GM12878 (cell line): ENCODE measurements around the gene FNDC3B. TPM values are rescaled to one million over a fixed set of nuclear protein-coding genes. Genes with fewer than 3 reads are reported as not detected.

Experiments
- ATAC-seq: fragments of 200-7000 bp; cut with Tn5 transposase; 3 replicates; pipeline ENCODE4 v1.9.1; 2020; ENCODE audit warnings: mild to moderate bottlenecking, moderate library complexity
- BruUV-seq: library from RNA; stranded (reverse); fragments of 400-500 nt; replicated peaks from 2 replicates; lab custom pipeline; 2021; lab: Mats Ljungman, UMichigan
- CTCF ChIA-PET: fragments of 300-600 bp; sonication (Branson Sonifier 250); formaldehyde crosslinking; extraction: SDS; loops from one replicate; lab custom pipeline; 2021; ENCODE audit warnings: inconsistent platforms; lab: Yijun Ruan, JAX
- POLR2A ChIA-PET: fragments of 350-600 bp; formaldehyde crosslinking; extraction: SDS; loops from one replicate; lab custom pipeline; 2021; ENCODE audit warnings: inconsistent platforms; lab: Charles Lee
- RAD21 ChIA-PET: fragments of 300-600 bp; sonication (Branson Sonifier 250); formaldehyde crosslinking; loops from one replicate; lab custom pipeline; 2023; ENCODE audit warnings: antibody characterized with exemption; ENCODE audit not compliant: unreplicated experiment; lab: Charles Lee
- SMC1A ChIA-PET: fragments of 300-600 bp; sonication (Branson Sonifier 250); formaldehyde crosslinking; loops from one replicate; lab custom pipeline; 2023; ENCODE audit not compliant: unreplicated experiment, uncharacterized antibody; lab: Charles Lee
- DNase-seq: peaks from one replicate; pipeline ENCODE4 v3.0.0-alpha.2; 2011; ENCODE audit warnings: low read depth, low spot score
- FAIRE-seq: peaks from 3 replicates; lab custom pipeline; 2011; peaks lifted over from hg19 to GRCh38; lab: Jason Lieb, UNC
- H2AFZ ChIP-seq: 2 replicates; pipeline ENCODE4 v1.6.0; 2011; ENCODE audit warnings: low read depth, low read length, control low read depth; ENCODE audit not compliant: control insufficient read depth
- H3K27ac ChIP-seq: 2 replicates; pipeline ENCODE4 v1.5.1; 2011; ENCODE audit warnings: control low read depth; ENCODE audit not compliant: control insufficient read depth, insufficient read depth
- H3K27me3 ChIP-seq, 2 experiments: replicated peaks in 1 of 2; 2 replicates each; pipeline versions ENCODE4 v1.6.0 to v1.6.1; 2011; ENCODE audit warnings: low read length in 1 of 2; ENCODE audit not compliant: control insufficient read depth in 2 of 2, insufficient read depth in 2 of 2
- H3K36me3 ChIP-seq, 2 experiments: 2 replicates each; pipeline ENCODE4 v1.5.1; 2011; ENCODE audit warnings: low read length in 1 of 2; ENCODE audit not compliant: control insufficient read depth in 2 of 2, insufficient read depth in 2 of 2
- H3K4me1 ChIP-seq: 2 replicates; pipeline ENCODE4 v1.6.1; 2011; ENCODE audit warnings: mild to moderate bottlenecking, low read length, moderate library complexity, mixed read lengths; ENCODE audit not compliant: control insufficient read depth, insufficient read depth
- H3K4me2 ChIP-seq: 2 replicates; pipeline ENCODE4 v1.6.0; 2011; ENCODE audit warnings: control low read depth; ENCODE audit not compliant: control insufficient read depth, insufficient read depth
- H3K4me3 ChIP-seq: fragments of 200-600 bp; sonication (generic); 2 replicates; pipeline ENCODE4 v1.5.1; 2016
- H3K79me2 ChIP-seq: 2 replicates; pipeline ENCODE4 v1.6.0; 2011; ENCODE audit warnings: low read length; ENCODE audit not compliant: control insufficient read depth, insufficient read depth
- H3K9ac ChIP-seq: 2 replicates; pipeline ENCODE4 v1.8.0; 2011; ENCODE audit warnings: low read length, control low read depth, mixed read lengths; ENCODE audit not compliant: control insufficient read depth, insufficient read depth
- H3K9me3 ChIP-seq: replicated peaks from 3 replicates; pipeline ENCODE4 v1.5.1; 2011; ENCODE audit warnings: mild to moderate bottlenecking, low read length; ENCODE audit not compliant: control insufficient read depth, insufficient read depth
- H4K20me1 ChIP-seq: 2 replicates; pipeline ENCODE4 v1.6.0; 2011; ENCODE audit not compliant: control insufficient read depth, insufficient read depth
- JUNB ChIP-seq: IDR thresholded peaks from 2 replicates; pipeline ENCODE4 v1.6.1; 2016; ENCODE audit warnings: antibody characterized with exemption, mild to moderate bottlenecking
- MEF2B ChIP-seq: fragments of 450-650 bp; IDR thresholded peaks from 2 replicates; pipeline ENCODE4 v1.6.1; 2018; ENCODE audit warnings: mild to moderate bottlenecking, moderate library complexity; ENCODE audit not compliant: partially characterized antibody, poor library complexity, severe bottlenecking
- NR2F1 ChIP-seq: fragments of 450-650 bp; conservative IDR thresholded peaks from 2 replicates; pipeline ENCODE4 v1.6.1; 2017; ENCODE audit warnings: mild to moderate bottlenecking
- SUZ12 ChIP-seq: fragments of 200-600 bp; sonication (generic); IDR thresholded peaks from one replicate; pipeline ENCODE4 v1.6.1; 2018; ENCODE audit warnings: antibody characterized with exemption, mild to moderate bottlenecking; ENCODE audit not compliant: unreplicated experiment
- ZNF384 ChIP-seq: IDR thresholded peaks from 2 replicates; pipeline ENCODE4 v1.6.1; 2012; ENCODE audit warnings: low read depth, mild to moderate bottlenecking, low read length, improper control_type of control experiment, borderline replicate concordance
- WGBS: methylation state at CpG from one replicate; pipeline ENCODE4 v1.1.6; 2016; ENCODE audit warnings: low lambda C conversion rate; ENCODE audit not compliant: insufficient replicate concordance, insufficient coverage; ENCODE audit errors: missing lambda C conversion rate; 5-methylcytosine and 5-hydroxymethylcytosine counted together
- in situ Hi-C: fragments of 300-500 bp; cut with MboI; formaldehyde crosslinking; loops from 9 replicates; pipeline ENCODE4 v1.14.3; 2018; ENCODE audit warnings: mixed read lengths
- intact Hi-C: fragments of 100-400 bp; cut with micrococcal nuclease; formaldehyde crosslinking; loops from one replicate; pipeline ENCODE4 v1.14.2; 2022; ENCODE audit not compliant: unreplicated experiment
- polyA plus RNA-seq, 11 experiments: library from polyadenylated mRNA; depleted of rRNA in 4 of 11; unstranded in 6 of 11; stranded (reverse) in 5 of 11; fragments of >200 nt; fragmentation: Nextera tagmentation in 4 of 11; fragmentation: Illumina TruSeq in 1 of 11; extraction: Ambion mirVana in 4 of 11; extraction: Trizol in 1 of 11; gene quantifications; 1 replicate in 1 of 11; 2 replicates in 10 of 11; pipeline versions ENCODE4 v1.2.1 to v1.2.3, GENCODE V29; 2011 to 2016; ENCODE audit warnings: inconsistent platforms in 2 of 11, missing spikeins in 2 of 11, low read depth in 1 of 11
- total RNA-seq, 4 experiments: library from RNA; depleted of rRNA in 3 of 4; stranded (reverse); fragments of >200 nt in 3 of 4; fragmentation: Illumina TruSeq in 1 of 4; extraction: Trizol in 1 of 4; gene quantifications; 2 replicates each; pipeline versions ENCODE4 v1.2.1 to v1.2.3, GENCODE V29; 2013 to 2021

The FNDC3B gene
- total and polyA plus RNA-seq, 10 of the 15 experiments (the other 5 are each of a cell fraction or from before 2014, with no cell fraction given), result 7.9 to 35.0 (median 18.5) TPM

- Histone ChIP-seq H3K79me2 (peaks cover 19% of the 10 kb centered on the region), H3K4me2 (no peak overlapping the region)
Observed at GRCh38 chr3:172171396-172172075, 132.2 kb downstream of the FNDC3B start.

GRCh38 chr3:172173316-172174254, 134.2 kb downstream of the FNDC3B start:
- Histone ChIP-seq H3K27me3 (no peaks in the 10 kb centered on the region), H3K36me3 (peaks cover 6 to 17% of the 10 kb centered on the region in 2 experiments; a peak in 3 of 4 replicates), H4K20me1 (no peaks in the 10 kb centered on the region), H3K27ac (no peak overlapping the region), H3K9ac (no peak overlapping the region), H2AFZ (no peak overlapping the region), H3K9me3 (peaks cover 2% of the 10 kb centered on the region; the same call in 2 of the 3 replicates), H3K79me2 (peaks cover 26% of the 10 kb centered on the region), H3K4me1 (peaks cover 25% of the 10 kb centered on the region), H3K4me2 (no peak overlapping the region), H3K4me3 (no peak overlapping the region)
- RAD21 ChIA-PET, result interaction anchor here (0.8 to 1.7 kb wide), 3 partner anchors 11 to 72 kb away, joined by 3 to 7 read pairs (median 3); no protein-coding TSS in a partner anchor
- FAIRE-seq (peak; percentile 7), ATAC-seq (no peak), DNase-seq (no peak)
- POLR2A ChIA-PET, result interaction anchor here (1.5 to 1.7 kb wide), 3 partner anchors 10 to 46 kb away, joined by 3 to 5 read pairs (median 4); no protein-coding TSS in a partner anchor
- intact Hi-C loops, result no loop called here
- SMC1A ChIA-PET, result interaction anchor here (0.9 to 23.2 kb wide), 9 partner anchors 9 to 101 kb away, joined by 3 to 441 read pairs (median 6); no protein-coding TSS in a partner anchor
- TF ChIP-seq MEF2B (no peak), SUZ12 (no peak), JUNB (peak; percentile 35; the same call in 1 of the 2 replicates)
- no TSS peak for BruUV-seq
- WGBS, result 61% methylated on average over 13 of the region's 13 CpGs
- CTCF ChIA-PET, result interaction anchor here (0.6 to 1.1 kb wide), 2 partner anchors 67 to 158 kb away, joined by 3 to 4 read pairs; no protein-coding TSS in a partner anchor
- in situ Hi-C loops, result no loop called here

More at GRCh38 chr3:172171396-172172075, 132.2 kb downstream of the FNDC3B start:
- 93% methylated on average over 2 of the region's 2 CpGs for WGBS
- no peak overlapping the region for H3K4me3 ChIP-seq
- peaks cover 4 to 11% of the 10 kb centered on the region in 2 experiments; a peak in 3 of 4 replicates for H3K36me3 ChIP-seq
- H3K4me1 ChIP-seq, result peaks cover 30% of the 10 kb centered on the region
- H4K20me1 ChIP-seq, result no peaks in the 10 kb centered on the region
- no TSS peak for BruUV-seq
- no peaks in the 10 kb centered on the region for H3K9me3 ChIP-seq
- CTCF ChIA-PET, result interaction anchor here (1.0 to 1.7 kb wide), 3 partner anchors 9 to 78 kb away, joined by 3 to 6 read pairs (median 5); no protein-coding TSS in a partner anchor
- TF ChIP-seq JUNB (0 out of 2 replicates have a peak, but pooled peaks have one; percentile 15), ZNF384 (peak; percentile 55; the same call in 1 of the 2 replicates), NR2F1 (no peak)
- FAIRE-seq, result no peak
- H3K27ac ChIP-seq, result no peak overlapping the region
- in situ Hi-C loops (no loop called here), intact Hi-C loops (no loop called here)
- no peak for DNase-seq
- RAD21 ChIA-PET, result interaction anchor here (0.7 to 2.0 kb wide), 5 partner anchors 12 to 170 kb away, joined by 3 to 5 read pairs (median 3); no protein-coding TSS in a partner anchor
- peak; percentile 71 for ATAC-seq
- POLR2A ChIA-PET, result no interaction called here
- SMC1A ChIA-PET, result interaction anchor here (0.9 to 23.2 kb wide), 10 partner anchors 6 to 74 kb away, joined by 3 to 441 read pairs (median 6); no protein-coding TSS in a partner anchor
- no peak overlapping the region for H2AFZ ChIP-seq
- H3K27me3 ChIP-seq, result no peaks in the 10 kb centered on the region
- no peak overlapping the region for H3K9ac ChIP-seq
